ENCODE measurements around the gene FASTK.

The FASTK gene

DNA sequence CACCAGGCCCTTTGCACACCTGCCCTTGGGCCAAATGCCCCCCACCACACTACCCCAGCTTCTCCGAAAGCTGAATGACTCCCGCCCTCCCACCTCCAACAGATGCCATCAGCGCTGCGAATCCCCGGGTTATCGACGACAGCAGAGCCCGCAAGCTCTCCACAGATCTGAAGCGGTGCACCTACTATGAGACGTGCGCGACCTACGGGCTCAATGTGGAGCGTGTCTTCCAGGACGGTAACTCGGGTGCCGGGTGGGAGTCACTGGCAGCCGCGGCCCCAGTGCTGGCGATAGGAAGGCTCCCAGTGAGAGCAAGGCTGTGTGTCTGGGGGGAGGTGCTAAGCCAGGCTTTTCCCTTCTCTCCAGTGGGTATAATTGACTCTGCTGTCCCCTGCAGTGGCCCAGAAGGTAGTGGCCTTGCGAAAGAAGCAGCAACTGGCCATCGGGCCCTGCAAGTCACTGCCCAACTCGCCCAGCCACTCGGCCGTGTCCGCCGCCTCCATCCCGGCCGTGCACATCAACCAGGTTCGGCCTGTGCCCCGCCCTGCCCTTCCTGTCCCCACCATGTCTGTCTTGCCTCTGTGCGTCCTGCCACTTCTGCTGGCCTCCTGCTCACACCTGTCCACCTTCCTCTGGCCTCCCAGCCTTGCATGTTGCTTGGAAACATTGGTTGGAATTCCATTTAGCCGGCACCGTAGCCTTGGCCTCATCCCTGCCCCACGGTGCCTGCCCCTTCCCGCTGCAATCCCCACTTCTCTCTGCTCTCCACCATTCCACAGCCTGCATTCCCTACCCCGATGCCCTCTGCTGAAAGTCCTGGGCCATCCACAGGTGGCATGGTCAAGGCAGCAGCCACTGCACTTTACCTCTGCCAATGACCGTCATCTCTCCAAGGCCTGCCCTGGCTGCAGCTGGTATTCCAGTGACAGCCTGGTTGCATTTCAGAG lies 37.8 kb upstream of the FASTK start:
- DNase-seq: no peak

DNA sequence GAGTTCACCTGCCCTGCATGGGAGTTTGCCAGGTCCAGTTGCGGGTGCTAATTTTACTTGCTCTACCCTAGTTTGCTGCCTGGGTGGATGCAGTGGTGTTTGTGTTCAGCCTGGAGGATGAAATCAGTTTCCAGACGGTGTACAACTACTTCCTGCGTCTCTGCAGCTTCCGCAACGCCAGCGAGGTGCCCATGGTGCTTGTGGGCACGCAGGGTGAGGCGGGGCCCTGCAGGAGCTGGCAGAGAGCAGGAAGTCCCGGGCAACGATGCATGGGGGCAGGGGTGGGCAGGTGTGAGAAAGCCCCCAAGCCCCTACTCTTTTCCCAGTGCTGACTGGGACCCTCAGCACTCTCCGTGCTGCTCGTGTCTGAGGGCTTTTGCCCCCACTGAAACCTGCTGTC lies 37.0 kb upstream of the FASTK start:
- peak; percentile 31 for DNase-seq

DNA sequence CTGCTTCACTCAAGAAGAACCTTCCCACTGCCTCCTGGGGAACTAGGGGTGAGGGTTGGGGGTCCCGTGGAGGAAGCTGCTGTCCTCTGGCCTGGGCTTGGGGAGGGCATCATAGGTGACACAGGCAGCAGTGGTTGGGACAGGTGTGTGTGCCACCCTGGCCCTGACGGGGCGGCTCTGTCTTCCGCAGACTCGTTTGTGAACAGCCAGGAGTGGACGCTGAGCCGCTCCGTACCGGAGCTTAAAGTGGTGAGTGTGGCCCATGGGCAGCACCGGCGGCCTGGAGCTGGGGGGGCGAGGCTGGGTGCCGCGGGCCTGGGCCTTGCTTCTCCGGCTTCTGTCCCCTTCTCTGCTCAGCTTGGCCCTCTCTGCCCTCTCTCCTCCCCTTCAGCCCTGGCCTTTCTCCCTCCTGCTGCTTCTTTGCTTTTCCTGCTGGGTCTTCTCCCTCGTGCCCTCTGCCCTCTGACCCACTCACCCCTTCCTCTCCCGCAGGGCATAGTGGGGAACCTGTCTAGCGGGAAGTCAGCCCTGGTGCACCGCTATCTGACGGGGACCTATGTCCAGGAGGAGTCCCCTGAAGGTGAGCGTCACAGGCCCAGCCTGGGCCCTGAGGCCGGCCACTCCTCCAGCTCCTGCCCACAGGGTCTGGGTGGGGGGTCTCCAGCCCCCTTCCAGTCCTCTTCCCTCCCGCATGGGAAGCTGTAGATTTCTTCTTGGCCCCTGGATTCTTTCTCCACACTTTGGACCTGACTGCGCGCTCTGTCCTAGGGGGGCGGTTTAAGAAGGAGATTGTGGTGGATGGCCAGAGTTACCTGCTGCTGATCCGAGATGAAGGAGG lies 36.2 kb upstream of the FASTK start:
- DNase-seq: no peak

GRCh38 chr7:151115836-151116418 lies 35.3 kb upstream of the FASTK start:
- DNase-seq: no peak

GRCh38 chr7:151115121-151115835 lies 34.7 kb upstream of the FASTK start:
- DNase-seq: peak; percentile 37

DNA sequence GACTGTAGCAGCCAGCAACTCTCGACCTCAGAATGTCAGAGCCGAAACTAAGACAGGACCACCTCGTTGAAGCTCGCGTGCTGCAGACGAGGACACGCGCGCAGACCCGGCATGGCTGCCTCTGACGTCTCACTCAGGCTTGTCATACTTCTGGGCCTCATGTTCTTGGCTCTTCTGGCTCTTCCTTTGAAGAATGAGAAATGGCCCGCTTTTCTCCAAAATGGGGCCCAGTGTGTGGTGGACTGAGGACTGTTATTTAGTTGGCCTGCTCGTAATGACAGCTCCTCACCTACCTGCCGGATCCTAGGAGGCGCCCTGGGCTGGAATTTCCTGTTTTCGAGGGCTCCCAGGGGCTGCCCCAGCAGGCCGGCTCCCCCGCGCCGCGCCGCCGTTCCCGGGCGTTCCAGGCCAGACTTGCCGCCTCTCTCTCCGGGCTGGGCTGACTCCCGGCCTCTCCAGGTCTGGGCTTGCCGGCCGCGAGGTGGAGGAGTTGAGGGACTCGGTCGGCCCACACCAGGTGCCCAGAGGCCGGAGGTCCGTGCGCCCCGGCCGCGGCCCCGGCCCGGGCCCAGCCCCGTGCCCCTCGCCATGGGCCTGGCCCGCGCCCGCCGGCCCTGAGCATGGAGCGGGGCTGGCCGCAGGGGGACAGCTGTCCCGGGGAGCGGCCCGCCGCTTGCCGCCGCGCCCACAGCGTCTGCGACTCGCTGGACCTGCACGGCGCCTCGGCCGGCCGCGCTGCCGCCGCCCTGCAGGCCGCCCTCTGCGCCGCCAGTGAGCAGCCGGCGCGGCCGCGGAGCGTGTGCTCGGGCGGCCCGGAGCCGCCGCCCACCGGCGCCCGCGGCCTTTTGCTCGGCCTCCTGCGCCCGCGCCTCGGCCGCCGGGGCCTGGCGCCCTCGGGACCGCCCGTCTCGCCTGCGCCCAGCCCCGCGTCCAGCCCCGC lies 33.8 kb upstream of the FASTK start:
- no peak for DNase-seq

- no peak for DNase-seq
Measured at GRCh38 chr7:151113344-151114150, 32.9 kb upstream of the FASTK start.

DNA sequence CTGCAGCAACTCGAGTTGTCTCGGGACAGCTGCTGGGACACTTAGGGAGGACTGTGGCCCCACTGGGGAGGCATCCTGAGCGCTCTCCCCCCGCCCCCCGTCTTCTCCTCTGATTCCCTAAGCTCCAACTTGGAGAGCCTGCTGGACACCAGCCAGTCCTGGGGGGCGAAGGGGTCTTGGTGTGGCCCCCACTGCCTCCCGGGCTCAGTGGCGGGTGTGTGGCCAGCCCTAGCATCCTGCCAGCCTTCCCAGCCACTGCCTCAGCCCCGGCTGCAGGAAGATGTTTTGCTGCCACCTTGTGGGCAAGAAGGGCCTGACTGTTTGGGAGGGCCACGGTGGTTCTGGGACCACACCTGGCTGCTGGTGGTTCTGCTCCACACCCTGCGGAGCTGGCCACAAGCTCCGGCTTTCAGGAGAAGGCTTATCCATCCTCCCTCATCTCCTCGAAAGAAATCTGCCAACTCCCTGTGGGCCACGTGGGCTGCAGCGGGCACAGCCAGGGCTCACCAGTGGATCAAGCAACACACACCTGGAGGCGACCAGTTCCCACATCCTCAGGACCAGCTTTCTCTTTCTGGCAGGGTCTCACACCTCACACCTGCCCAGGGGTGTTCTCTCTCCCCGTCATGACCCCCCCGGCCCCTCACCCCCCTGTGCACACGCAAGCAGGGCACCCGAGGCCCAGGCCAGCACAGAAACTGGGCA lies 30.5 kb upstream of the FASTK start:
- peak; percentile 77 for DNase-seq

GRCh38 chr7:151110236-151110940 lies 29.8 kb upstream of the FASTK start:
- no peak for DNase-seq

DNA sequence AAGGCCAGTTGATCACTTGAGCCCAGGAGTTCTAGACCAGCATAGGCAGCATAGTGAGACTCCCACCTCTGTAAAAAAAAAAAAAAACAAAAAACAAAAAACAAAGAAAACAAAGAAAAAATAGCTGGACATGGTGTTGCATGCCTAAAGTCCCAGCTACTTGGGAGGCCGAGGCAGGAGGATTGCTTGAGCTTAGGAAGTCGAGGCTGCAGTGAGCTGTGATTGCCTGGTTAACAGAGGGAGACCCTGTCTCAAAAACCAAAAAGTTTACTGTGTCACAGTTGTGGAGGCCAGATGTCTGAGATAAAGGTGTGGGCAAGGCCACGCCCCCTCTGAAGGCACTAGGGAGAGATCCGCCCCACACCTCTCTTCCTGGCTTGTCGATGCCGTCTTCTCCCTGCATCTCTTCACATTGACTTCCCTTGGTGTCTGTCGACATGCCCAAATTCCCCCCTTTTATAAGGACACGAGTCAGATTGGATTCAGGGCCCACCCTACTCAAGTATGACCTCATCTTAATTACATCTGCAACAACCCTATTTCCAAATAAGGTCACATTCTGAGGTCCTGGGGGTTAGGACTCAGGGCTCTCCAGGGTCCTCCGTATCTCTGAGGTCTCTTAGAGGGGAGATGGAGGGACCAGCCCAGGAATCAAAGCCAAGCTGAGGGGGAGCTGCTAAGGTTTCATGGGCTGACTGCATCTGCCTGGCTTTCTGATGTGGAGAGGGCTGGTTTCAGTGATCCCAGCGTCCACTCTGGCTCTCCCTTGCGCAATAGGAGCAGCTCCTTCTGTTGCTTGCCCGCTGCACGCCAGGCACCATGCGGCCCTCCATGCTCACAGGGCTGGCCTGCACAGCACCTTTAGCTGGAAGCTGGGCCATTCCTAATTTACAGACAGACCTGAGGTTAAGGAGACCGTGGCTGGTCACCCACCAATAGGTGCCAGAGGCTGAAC lies 28.8 kb upstream of the FASTK start:
- DNase-seq: no peak

- DNase-seq: no peak
Measured at GRCh38 chr7:151107882-151108281, 27.3 kb upstream of the FASTK start.

- no peak for DNase-seq
Measured at GRCh38 chr7:151104411-151105235, 24.0 kb upstream of the FASTK start.

DNA sequence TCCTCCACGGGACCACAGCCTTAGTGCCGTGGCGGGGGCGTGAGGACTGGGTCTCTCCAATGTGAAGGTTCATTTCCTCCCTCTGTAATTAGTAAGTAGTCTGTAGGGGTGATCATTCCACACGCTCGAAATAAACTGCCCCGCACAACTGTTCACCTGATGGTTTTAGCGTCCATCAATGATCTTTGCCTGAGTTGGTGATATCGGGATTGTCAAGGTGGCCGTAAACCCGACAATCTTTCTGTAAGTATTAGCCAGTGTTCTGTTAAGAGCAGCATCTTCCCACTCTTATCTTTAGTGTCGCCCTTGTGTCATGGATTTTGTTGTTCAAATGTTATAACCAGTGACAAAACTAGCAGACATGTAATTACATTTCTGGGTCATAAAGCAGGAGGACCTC lies 23.4 kb upstream of the FASTK start:
- no peak for DNase-seq

DNA sequence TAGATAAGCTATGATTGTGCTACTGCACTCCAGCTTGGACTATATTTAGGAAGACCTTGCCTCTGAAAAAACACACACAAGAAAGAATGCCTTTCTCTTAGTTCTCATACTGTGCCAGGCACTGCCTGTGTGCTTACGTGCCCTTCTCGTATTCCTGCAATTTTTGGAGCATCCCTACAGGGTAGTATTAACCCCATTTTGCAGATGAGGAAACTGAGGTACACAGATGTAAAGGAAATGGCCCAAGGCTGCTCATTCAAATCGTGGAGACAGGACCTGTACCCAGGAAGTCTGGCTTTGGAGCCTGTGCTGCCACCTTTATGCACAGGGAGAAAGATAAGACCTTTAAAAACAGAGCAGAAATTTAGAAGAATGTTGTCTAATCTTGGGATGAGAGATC lies 22.4 kb upstream of the FASTK start:
- no peak for DNase-seq

DNA sequence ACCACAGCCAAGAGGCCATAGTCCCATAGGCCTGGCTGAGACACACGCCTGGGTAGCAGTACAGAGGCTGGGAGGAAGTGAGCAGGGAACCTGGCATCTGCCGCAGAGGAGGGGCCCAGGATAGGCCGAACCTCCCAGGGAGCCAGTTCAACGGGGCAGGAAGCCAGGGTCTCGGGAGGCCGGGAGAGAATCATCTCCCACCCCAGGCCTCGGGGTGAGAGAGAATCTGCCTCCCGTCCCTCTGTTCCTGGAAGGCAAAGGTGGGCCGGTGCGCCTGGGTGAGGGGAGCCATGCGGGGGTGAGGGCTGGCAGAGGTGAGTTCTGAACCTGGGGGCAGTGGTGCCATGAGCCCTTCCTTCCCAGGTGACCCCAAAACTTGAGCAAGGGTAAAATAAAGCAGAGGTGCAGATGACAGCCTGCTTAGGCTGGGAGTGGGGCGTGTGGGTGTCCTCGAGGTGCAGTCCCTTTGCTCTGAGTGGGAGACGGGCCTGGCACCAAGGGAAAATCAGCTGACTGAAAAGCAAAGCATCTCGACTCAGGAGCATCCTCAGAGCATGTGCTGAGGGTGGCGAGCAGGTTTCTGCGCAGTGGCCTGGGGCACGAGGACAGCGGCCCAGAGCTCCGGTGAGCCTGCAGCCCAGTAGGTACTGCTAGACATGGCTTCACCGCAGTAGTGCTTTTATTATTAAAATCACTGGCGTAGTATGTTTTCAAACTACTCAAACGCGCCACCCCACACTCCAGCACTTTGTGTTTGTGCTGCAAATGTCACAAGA lies 21.2 kb upstream of the FASTK start:
- DNase-seq: no peak

DNA sequence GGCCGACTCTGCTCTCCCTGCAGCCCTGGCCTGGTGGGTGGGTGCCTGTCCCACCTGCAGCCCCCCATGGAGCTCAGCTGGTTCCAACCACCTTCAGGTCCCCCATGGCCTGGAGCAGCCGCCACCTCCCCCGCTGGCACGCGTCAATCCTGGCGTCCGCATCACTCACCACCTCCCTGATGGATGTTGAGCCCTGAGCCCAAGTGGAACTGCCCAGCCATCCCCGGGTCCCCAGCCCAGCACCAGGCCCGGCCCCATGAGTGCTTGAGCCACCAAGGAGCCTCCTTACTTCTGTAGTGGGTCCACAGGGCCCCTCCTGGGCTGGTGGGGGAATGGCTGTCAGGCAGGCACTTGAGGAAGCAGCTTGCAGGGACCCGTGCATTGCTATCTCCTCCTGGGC lies 20.3 kb upstream of the FASTK start:
- no peak for DNase-seq
